Right atrium auricular region (tissue), 2 donors: ENCODE data around the gene URM1. TPM values are rescaled to one million over a fixed set of nuclear protein-coding genes. Genes with fewer than 3 reads are reported as not detected.
A peak's percentile ranks its signal among the peaks of the same experiment; 100 is the strongest.

ENCODE experiments used
- DNase-seq: peaks from one replicate; pipeline ENCODE4 v3.0.0-alpha.2; 2019; ENCODE audit warnings: low spot score
- H3K27ac ChIP-seq, 2 donors: fragments of 200-600 bp; sonication (generic); 1 replicate in 1 of 2; 2 replicates in 1 of 2; pipeline ENCODE4 v1.5.1; 2016 to 2019
- H3K27me3 ChIP-seq, 2 donors: fragments of 200-600 bp; sonication (generic); one replicate each; pipeline versions ENCODE4 v1.5.1 to v1.6.0; 2017 to 2019
- H3K36me3 ChIP-seq: fragments of 200-600 bp; sonication (generic); one replicate; pipeline ENCODE4 v1.5.1; 2016
- H3K4me1 ChIP-seq, 2 donors: fragments of 200-600 bp; sonication (generic); one replicate each; pipeline versions ENCODE4 v1.5.1 to v1.6.0; 2017 to 2019
- H3K4me3 ChIP-seq, 2 donors: fragments of 200-600 bp; sonication (generic); 1 replicate in 1 of 2; 2 replicates in 1 of 2; pipeline ENCODE4 v1.5.1; 2017 to 2019; ENCODE audit warnings: mild to moderate bottlenecking in 1 of 2, moderate library complexity in 1 of 2
- H3K9me3 ChIP-seq, 2 donors: fragments of 200-600 bp; sonication (generic); one replicate each; pipeline ENCODE4 v1.5.1; 2019
- total RNA-seq, 2 donors: library from RNA; depleted of rRNA; stranded (reverse); fragments of >200 nt; gene quantifications; one replicate each; pipeline ENCODE4 v1.1.0, GENCODE V29; 2016
- TF ChIP-seq, protein P1 (sequence below), 2 donors: fragments of 200-600 bp; sonication (generic); IDR thresholded peaks; one replicate each; pipeline ENCODE4 v1.5.1; 2019; ENCODE audit warnings: antibody characterized with exemption in 2 of 2

The URM1 gene
- total RNA-seq, 2 donors from 2014 or later: 34.0 to 37.3 TPM

DNA sequence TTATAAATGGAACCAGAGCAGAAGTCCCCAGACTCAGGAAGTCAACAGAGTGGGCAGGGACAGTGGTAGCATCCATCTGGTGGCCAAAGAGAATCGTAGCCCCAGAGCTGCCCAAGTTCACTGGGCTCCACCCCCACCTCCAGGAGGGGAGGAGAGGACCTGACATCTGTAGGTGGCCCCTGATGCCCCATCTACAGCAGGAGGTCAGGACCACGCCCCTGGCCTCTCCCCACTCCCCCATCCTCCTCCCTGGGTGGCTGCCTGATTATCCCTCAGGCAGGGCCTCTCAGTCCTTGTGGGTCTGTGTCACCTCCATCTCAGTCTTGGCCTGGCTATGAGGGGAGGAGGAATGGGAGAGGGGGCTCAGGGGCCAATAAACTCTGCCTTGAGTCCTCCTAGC lies 10.3 kb upstream of the URM1 start:
- Histone ChIP-seq H3K27me3 (no peaks in the 10 kb centered on the region), H3K36me3 (peaks cover 10% of the 10 kb centered on the region), H3K9me3 (no peaks in the 10 kb centered on the region), H3K27ac (no peak overlapping the region), H3K4me1 (peaks cover 0 to 27% of the 10 kb centered on the region in 2 donors), H3K4me3 (no peak overlapping the region)
- TF ChIP-seq, protein P1, sequence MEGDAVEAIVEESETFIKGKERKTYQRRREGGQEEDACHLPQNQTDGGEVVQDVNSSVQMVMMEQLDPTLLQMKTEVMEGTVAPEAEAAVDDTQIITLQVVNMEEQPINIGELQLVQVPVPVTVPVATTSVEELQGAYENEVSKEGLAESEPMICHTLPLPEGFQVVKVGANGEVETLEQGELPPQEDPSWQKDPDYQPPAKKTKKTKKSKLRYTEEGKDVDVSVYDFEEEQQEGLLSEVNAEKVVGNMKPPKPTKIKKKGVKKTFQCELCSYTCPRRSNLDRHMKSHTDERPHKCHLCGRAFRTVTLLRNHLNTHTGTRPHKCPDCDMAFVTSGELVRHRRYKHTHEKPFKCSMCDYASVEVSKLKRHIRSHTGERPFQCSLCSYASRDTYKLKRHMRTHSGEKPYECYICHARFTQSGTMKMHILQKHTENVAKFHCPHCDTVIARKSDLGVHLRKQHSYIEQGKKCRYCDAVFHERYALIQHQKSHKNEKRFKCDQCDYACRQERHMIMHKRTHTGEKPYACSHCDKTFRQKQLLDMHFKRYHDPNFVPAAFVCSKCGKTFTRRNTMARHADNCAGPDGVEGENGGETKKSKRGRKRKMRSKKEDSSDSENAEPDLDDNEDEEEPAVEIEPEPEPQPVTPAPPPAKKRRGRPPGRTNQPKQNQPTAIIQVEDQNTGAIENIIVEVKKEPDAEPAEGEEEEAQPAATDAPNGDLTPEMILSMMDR (IDR thresholded peaks at IDR 0.05): no peak
- no peak for DNase-seq

DNA sequence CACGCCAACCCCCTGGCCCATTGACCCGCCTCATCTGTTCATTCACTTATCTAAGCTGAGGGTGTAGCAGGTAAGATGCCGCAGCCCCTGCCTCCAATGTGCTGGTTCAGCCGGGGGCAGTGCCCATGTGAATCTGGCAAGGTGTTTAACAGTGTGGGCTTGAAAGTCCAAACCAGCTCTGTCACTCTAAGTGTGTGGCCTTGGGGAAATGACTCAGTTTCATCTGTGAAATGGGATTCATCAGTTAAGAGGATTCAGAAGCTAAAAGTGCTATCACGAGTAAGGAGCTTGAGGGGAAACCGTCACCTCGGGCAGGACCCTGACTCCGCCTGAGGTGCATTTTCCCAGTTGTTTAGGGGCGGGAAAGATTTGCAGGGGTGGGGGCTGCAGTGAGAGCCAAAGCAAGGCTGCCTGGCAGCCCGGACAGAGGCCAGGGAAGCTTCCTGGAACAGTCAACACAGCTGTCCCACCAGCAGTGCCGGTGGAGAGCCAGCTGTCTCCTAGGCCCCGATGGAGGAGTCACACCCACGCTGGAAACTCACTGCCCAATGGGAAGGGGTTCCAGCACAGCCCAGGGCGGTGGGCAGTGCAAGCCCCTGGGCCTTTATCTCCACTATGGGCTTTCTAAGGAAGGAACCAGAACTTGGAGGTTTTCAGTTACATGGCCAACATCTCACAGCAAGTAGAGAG lies 9.7 kb upstream of the URM1 start:
- Histone ChIP-seq H3K4me1 (peaks cover 0 to 27% of the 10 kb centered on the region in 2 donors), H3K36me3 (peaks cover 4% of the 10 kb centered on the region), H3K4me3 (peak overlapping the region in 1 of 2 donors; percentile 48), H3K9me3 (no peaks in the 10 kb centered on the region), H3K27ac (peak overlapping the region; percentile 20 to 55), H3K27me3 (no peaks in the 10 kb centered on the region)
- no peak for DNase-seq
- TF ChIP-seq, protein P1 (IDR thresholded peaks at IDR 0.05): no peak

DNA sequence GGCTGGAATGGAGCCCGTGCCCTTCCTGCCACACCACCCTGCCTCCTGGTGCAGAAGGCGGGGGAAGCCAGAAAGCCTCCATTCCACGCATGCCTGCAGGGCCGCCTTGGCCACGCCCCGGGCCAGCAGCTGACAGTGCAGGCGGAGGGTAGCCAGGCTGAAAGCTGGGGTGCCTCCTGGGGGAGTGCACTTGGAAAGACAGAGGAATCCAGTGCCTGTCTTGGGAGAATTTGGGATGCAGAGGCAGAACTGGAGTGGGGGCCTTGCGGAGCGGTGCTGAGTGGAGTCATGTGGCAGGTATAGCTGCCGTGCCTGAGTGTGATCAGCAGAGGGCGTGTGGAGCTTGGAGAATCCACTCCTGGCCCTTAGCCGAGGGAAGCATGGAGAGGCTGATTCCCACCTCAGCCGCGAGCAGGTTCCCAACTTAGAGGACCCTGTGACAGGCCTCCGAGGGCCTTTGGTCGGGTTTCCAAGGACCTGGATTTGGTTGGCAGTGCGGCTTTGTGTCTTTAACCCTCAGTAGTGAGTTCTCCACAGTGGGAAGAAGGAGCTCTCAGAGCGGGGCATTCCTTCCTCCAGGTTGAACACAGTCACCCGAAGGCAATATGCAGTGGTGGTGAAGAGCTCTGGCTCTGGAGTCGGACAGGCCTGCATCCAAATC lies 9.1 kb upstream of the URM1 start:
- H3K36me3 ChIP-seq: no peaks in the 10 kb centered on the region
- TF ChIP-seq, protein P1 (IDR thresholded peaks at IDR 0.05): peak; percentile 79 to 91
- H3K27me3 ChIP-seq: no peaks in the 10 kb centered on the region
- DNase-seq: peak; percentile 87
- peaks cover 0 to 27% of the 10 kb centered on the region in 2 donors for H3K4me1 ChIP-seq
- peak overlapping the region; percentile 30 to 48 for H3K4me3 ChIP-seq
- H3K9me3 ChIP-seq: no peaks in the 10 kb centered on the region
- peak overlapping the region; percentile 20 to 55 for H3K27ac ChIP-seq

DNA sequence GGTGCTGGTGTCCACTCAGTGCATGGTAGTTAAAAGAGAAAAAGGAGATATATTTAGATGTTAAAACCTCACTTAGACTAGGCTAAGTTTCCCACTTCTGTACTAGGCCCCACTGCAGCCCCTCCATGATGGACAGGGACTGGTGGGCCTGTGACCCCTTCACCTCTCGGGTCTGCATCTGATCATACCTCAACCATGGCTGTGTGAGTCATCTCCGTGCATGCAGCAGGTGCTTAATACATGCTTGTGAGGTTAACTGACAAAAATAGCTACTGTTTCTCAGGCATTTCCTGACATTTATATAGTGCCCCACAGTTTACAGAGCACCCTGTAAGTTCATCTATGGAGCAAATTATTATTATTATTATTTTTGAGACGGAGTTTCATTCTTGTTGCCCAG lies 8.4 kb upstream of the URM1 start:
- Histone ChIP-seq H3K36me3 (no peaks in the 10 kb centered on the region), H3K4me3 (no peak overlapping the region), H3K9me3 (no peaks in the 10 kb centered on the region), H3K27me3 (no peaks in the 10 kb centered on the region), H3K27ac (no peak overlapping the region), H3K4me1 (peaks cover 0 to 27% of the 10 kb centered on the region in 2 donors)
- TF ChIP-seq, protein P1 (IDR thresholded peaks at IDR 0.05): no peak
- DNase-seq: no peak

DNA sequence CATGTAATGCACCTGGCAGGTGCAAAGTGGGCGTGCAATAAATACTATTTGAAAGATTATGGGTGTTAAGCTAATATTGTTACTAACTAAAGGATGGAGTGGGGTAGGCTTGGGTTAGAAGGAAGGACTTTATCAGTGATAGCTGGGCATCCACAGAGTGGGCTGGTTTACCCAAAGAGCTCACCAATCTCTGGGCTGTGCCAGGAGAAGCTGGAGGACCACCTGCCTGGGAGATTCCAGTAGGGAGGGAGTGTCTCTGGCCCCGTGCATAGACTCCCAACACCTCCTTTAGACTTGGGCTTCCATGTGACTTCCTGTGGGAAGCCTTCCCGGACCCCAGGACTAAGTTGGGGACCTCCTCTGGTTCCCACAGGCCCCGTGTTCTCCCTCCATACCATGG lies 5.6 kb upstream of the URM1 start:
- Histone ChIP-seq H3K9me3 (no peaks in the 10 kb centered on the region), H3K36me3 (no peaks in the 10 kb centered on the region), H3K27me3 (no peaks in the 10 kb centered on the region), H3K4me3 (no peak overlapping the region), H3K4me1 (peaks cover 0 to 33% of the 10 kb centered on the region in 2 donors), H3K27ac (peak overlapping the region in 1 of 2 donors; percentile 58)
- no peak for DNase-seq
- TF ChIP-seq, protein P1 (IDR thresholded peaks at IDR 0.05): no peak
